ENCODE results near the gene GMDS.

GMDS gene

GRCh38 chr6:2221726-2222274 lies 23.6 kb downstream of the GMDS start:
- no peak for TF ChIP-seq CTCF (conservative IDR thresholded peaks at IDR 0.05; ENCODE audit: low read length)
- no peak for TF ChIP-seq EZH2phosphoT487 (IDR thresholded peaks at IDR 0.05; ENCODE audit: borderline replicate concordance)
- Histone ChIP-seq H3K4me1 (ENCODE audit: insufficient read depth, low read length, poor library complexity, severe bottlenecking) (peaks cover 19% of the 10 kb centered on the region), H3K9me2 (replicated peaks; ENCODE audit: low read depth, low read length) (no peaks in the 10 kb centered on the region), H4K20me1 (ENCODE audit: insufficient read depth, low read length, poor library complexity, severe bottlenecking) (peaks cover 3% of the 10 kb centered on the region), H3F3A (ENCODE audit: low read depth) (no peaks in the 10 kb centered on the region), H3K4me2 (ENCODE audit: low read depth, low read length, poor library complexity, severe bottlenecking) (peak overlapping the region; percentile 76), H3K27me3 (ENCODE audit: insufficient read depth, low read length, poor library complexity, severe bottlenecking) (no peaks in the 10 kb centered on the region), H3K36me3 (ENCODE audit: insufficient read depth, low read length) (no peaks in the 10 kb centered on the region), H3K9me3 (ENCODE audit: insufficient read depth, low read depth, low read length) (no peaks in the 10 kb centered on the region), H3K4me3 (ENCODE audit: low read length, poor library complexity, severe bottlenecking) (peak overlapping the region; percentile 72), H3K9ac (ENCODE audit: low read depth, low read length, poor library complexity, severe bottlenecking) (peak overlapping the region; percentile 67), H2AFZ (ENCODE audit: low read length) (peak overlapping the region; percentile 68), H3K79me2 (ENCODE audit: insufficient read depth, low read length) (peaks cover 31% of the 10 kb centered on the region)

GRCh38 chr6:2220154-2220553 lies 25.3 kb downstream of the GMDS start:
- Histone ChIP-seq H3K79me2 (ENCODE audit: insufficient read depth, low read length) (peaks cover 31% of the 10 kb centered on the region), H3K27me3 (ENCODE audit: insufficient read depth, low read length, poor library complexity, severe bottlenecking) (no peaks in the 10 kb centered on the region), H3K9me3 (ENCODE audit: insufficient read depth, low read depth, low read length) (no peaks in the 10 kb centered on the region), H3K4me1 (ENCODE audit: insufficient read depth, low read length, poor library complexity, severe bottlenecking) (peaks cover 19% of the 10 kb centered on the region), H3K36me3 (ENCODE audit: insufficient read depth, low read length) (no peaks in the 10 kb centered on the region), H3K9me2 (replicated peaks; ENCODE audit: low read depth, low read length) (no peaks in the 10 kb centered on the region), H3K4me2 (ENCODE audit: low read depth, low read length, poor library complexity, severe bottlenecking) (no peak overlapping the region), H3K4me3 (ENCODE audit: low read length, poor library complexity, severe bottlenecking) (no peak overlapping the region), H4K20me1 (ENCODE audit: insufficient read depth, low read length, poor library complexity, severe bottlenecking) (peaks cover 3% of the 10 kb centered on the region), H3K9ac (ENCODE audit: low read depth, low read length, poor library complexity, severe bottlenecking) (no peak overlapping the region), H2AFZ (ENCODE audit: low read length) (no peak overlapping the region), H3F3A (ENCODE audit: low read depth) (no peaks in the 10 kb centered on the region)
- no peak for TF ChIP-seq CTCF (conservative IDR thresholded peaks at IDR 0.05; ENCODE audit: low read length)
- TF ChIP-seq EZH2phosphoT487 (IDR thresholded peaks at IDR 0.05; ENCODE audit: borderline replicate concordance): no peak

GRCh38 chr6:2218866-2219265 lies 26.5 kb downstream of the GMDS start:
- no peaks in the 10 kb centered on the region for H3K36me3 ChIP-seq (ENCODE audit: insufficient read depth, low read length)
- no peaks in the 10 kb centered on the region for H3F3A ChIP-seq (ENCODE audit: low read depth)
- TF ChIP-seq EZH2phosphoT487 (IDR thresholded peaks at IDR 0.05; ENCODE audit: borderline replicate concordance) (no peak), CTCF (conservative IDR thresholded peaks at IDR 0.05; ENCODE audit: low read length) (no peak)
- no peak overlapping the region for H3K4me3 ChIP-seq (ENCODE audit: low read length, poor library complexity, severe bottlenecking)
- peaks cover 31% of the 10 kb centered on the region for H3K79me2 ChIP-seq (ENCODE audit: insufficient read depth, low read length)
- no peak overlapping the region for H3K4me2 ChIP-seq (ENCODE audit: low read depth, low read length, poor library complexity, severe bottlenecking)
- H3K9ac ChIP-seq (ENCODE audit: low read depth, low read length, poor library complexity, severe bottlenecking): no peak overlapping the region
- no peak overlapping the region for H2AFZ ChIP-seq (ENCODE audit: low read length)
- H3K9me3 ChIP-seq (ENCODE audit: insufficient read depth, low read depth, low read length): no peaks in the 10 kb centered on the region
- peaks cover 3% of the 10 kb centered on the region for H4K20me1 ChIP-seq (ENCODE audit: insufficient read depth, low read length, poor library complexity, severe bottlenecking)
- peaks cover 19% of the 10 kb centered on the region for H3K4me1 ChIP-seq (ENCODE audit: insufficient read depth, low read length, poor library complexity, severe bottlenecking)
- no peaks in the 10 kb centered on the region for H3K9me2 ChIP-seq (replicated peaks; ENCODE audit: low read depth, low read length)
- no peaks in the 10 kb centered on the region for H3K27me3 ChIP-seq (ENCODE audit: insufficient read depth, low read length, poor library complexity, severe bottlenecking)

All from Loucy (cell line).